HCT116 (cell line): ENCODE measurements around the gene TNFAIP2. TPM values are rescaled to one million over a fixed set of nuclear protein-coding genes. Genes with fewer than 3 reads are reported as not detected.

ENCODE experiments used
- ATAC-seq: fragments of 200-7000 bp; cut with Tn5 transposase; 2 replicates; pipeline ENCODE4 v1.9.1; 2020; ENCODE audit warnings: mild to moderate bottlenecking, moderate library complexity
- BruUV-seq: library from RNA; stranded (reverse); fragments of 400-500 nt; replicated peaks from 2 replicates; lab custom pipeline; 2021; lab: Mats Ljungman, UMichigan
- CTCF ChIA-PET: fragments of 300-600 bp; sonication (Branson Sonifier 250); formaldehyde crosslinking; loops from one replicate; lab custom pipeline; 2021; ENCODE audit warnings: antibody characterized with exemption; lab: Charles Lee
- POLR2A ChIA-PET: fragments of 300-600, 350-600 bp; sonication (Branson Sonifier 250); formaldehyde crosslinking; loops from one replicate; lab custom pipeline; 2021; ENCODE audit warnings: antibody characterized with exemption; lab: Charles Lee
- RAD21 ChIA-PET, 2 experiments: fragments of 300-600 bp; sonication (Branson Sonifier 250); formaldehyde crosslinking; loops; one replicate each; lab custom pipeline; 2023; ENCODE audit warnings: low total read pairs in 2 of 2; ENCODE audit not compliant: uncharacterized antibody in 2 of 2, unreplicated experiment in 2 of 2, low non-redundant PET in 1 of 2; lab: Charles Lee
- DNase-seq: peaks from one replicate; pipeline ENCODE4 v3.0.0-alpha.2; 2010; ENCODE audit warnings: low read depth, low spot score
- H2AFZ ChIP-seq: fragments of 200-600 bp; shearing (Covaris generic), sonication (generic); 2 replicates; pipeline ENCODE4 v1.6.1; 2017; ENCODE audit warnings: low read depth, mixed run types, mixed read lengths, antibody characterized with exemption, low read length; ENCODE audit not compliant: poor library complexity, severe bottlenecking
- H3K27ac ChIP-seq: 2 replicates; pipeline ENCODE4 v1.5.1; 2012; ENCODE audit warnings: low read depth, low read length
- H3K27me3 ChIP-seq: fragments of 200-600 bp; sonication (generic); 2 replicates; pipeline ENCODE4 v1.6.1; 2016; ENCODE audit warnings: mixed run types, low read length, mixed read lengths; ENCODE audit not compliant: insufficient read depth
- H3K36me3 ChIP-seq, 2 experiments: fragments of 200-500 bp in 1 of 2; fragments of 200-600 bp in 1 of 2; sonication (Bioruptor generic) in 1 of 2; sonication (generic) in 1 of 2; 2 replicates each; pipeline versions ENCODE4 v1.5.1 to v1.6.1; 2014 to 2016; ENCODE audit warnings: low read length in 2 of 2, inconsistent platforms in 1 of 2, mixed read lengths in 1 of 2, mixed run types in 1 of 2; ENCODE audit not compliant: insufficient read depth in 2 of 2, control insufficient read depth in 1 of 2
- H3K4me1 ChIP-seq, 2 experiments: fragments of 200-600 bp in 1 of 2; sonication (generic) in 1 of 2; 2 replicates each; pipeline versions ENCODE4 v1.5.1 to v1.6.1; 2012 to 2017; ENCODE audit warnings: low read length in 2 of 2, inconsistent platforms in 1 of 2, mild to moderate bottlenecking in 1 of 2, mixed read lengths in 1 of 2, mixed run types in 1 of 2, moderate library complexity in 1 of 2; ENCODE audit not compliant: insufficient read depth in 2 of 2, control insufficient read depth in 1 of 2
- H3K4me2 ChIP-seq: fragments of 200-600 bp; sonication (generic); 2 replicates; pipeline ENCODE4 v1.6.1; 2017; ENCODE audit warnings: mixed run types, low read length, mixed read lengths
- H3K4me3 ChIP-seq, 2 experiments: fragments of 200-600 bp in 1 of 2; sonication (generic) in 1 of 2; replicated peaks in 1 of 2; 2 replicates each; pipeline ENCODE4 v1.5.1; 2011 to 2016; ENCODE audit warnings: low read length in 2 of 2, control low read depth in 1 of 2, low read depth in 1 of 2, mild to moderate bottlenecking in 1 of 2, mixed read lengths in 1 of 2, mixed run types in 1 of 2
- H3K79me2 ChIP-seq: fragments of 200-600 bp; sonication (generic); 2 replicates; pipeline ENCODE4 v1.6.1; 2017; ENCODE audit warnings: mild to moderate bottlenecking, mixed run types, low read length, moderate library complexity, mixed read lengths; ENCODE audit not compliant: insufficient read depth
- H3K9ac ChIP-seq: fragments of 200-600 bp; sonication (generic); 2 replicates; pipeline ENCODE4 v1.6.1; 2016; ENCODE audit warnings: low read length, mixed read lengths
- H3K9me2 ChIP-seq: fragments of 200-600 bp; sonication (generic), shearing (Covaris generic); 2 replicates; pipeline ENCODE4 v1.6.1; 2017; ENCODE audit warnings: mixed run types, mild to moderate bottlenecking, moderate library complexity; ENCODE audit not compliant: insufficient read depth
- H3K9me3 ChIP-seq, 2 experiments: fragments of 200-500 bp in 1 of 2; fragments of 200-600 bp in 1 of 2; sonication (Bioruptor generic) in 1 of 2; sonication (generic) in 1 of 2; 2 replicates each; pipeline ENCODE4 v1.6.1; 2014 to 2017; ENCODE audit warnings: low read length in 2 of 2, mixed read lengths in 2 of 2, inconsistent platforms in 1 of 2, low read depth in 1 of 2, mild to moderate bottlenecking in 1 of 2, mixed run types in 1 of 2, moderate library complexity in 1 of 2; ENCODE audit not compliant: control insufficient read depth in 1 of 2, insufficient read depth in 1 of 2
- H4K20me1 ChIP-seq: fragments of 200-600 bp; sonication (generic), shearing (Covaris generic); 2 replicates; pipeline ENCODE4 v1.6.1; 2017; ENCODE audit warnings: mixed run types, mild to moderate bottlenecking, moderate library complexity; ENCODE audit not compliant: insufficient read depth
- ATF3 ChIP-seq: IDR thresholded peaks from 2 replicates; pipeline ENCODE4 v1.6.1; 2012
- CBX3 ChIP-seq: IDR thresholded peaks from 2 replicates; pipeline ENCODE4 v1.6.1; 2012; ENCODE audit warnings: low read depth
- CEBPB ChIP-seq: IDR thresholded peaks from 2 replicates; pipeline ENCODE4 v1.6.1; 2012; ENCODE audit warnings: low read depth
- CTCF ChIP-seq, 3 experiments: fragments of 200-600 bp in 1 of 3; sonication (generic) in 1 of 3; IDR thresholded peaks in 2 of 3; conservative IDR thresholded peaks in 1 of 3; 2 replicates each; pipeline ENCODE4 v1.5.1; 2012 to 2017; ENCODE audit warnings: low read depth in 2 of 3, low read length in 2 of 3, antibody characterized with exemption in 1 of 3, borderline replicate concordance in 1 of 3, control low read depth in 1 of 3, mild to moderate bottlenecking in 1 of 3, mixed read lengths in 1 of 3, mixed run types in 1 of 3, moderate library complexity in 1 of 3; ENCODE audit not compliant: insufficient read depth in 1 of 3
- EGR1 ChIP-seq: IDR thresholded peaks from 2 replicates; pipeline ENCODE4 v1.6.1; 2012; ENCODE audit warnings: low read depth
- ELF1 ChIP-seq: IDR thresholded peaks from 2 replicates; pipeline ENCODE4 v1.6.1; 2012; ENCODE audit warnings: low read depth, borderline replicate concordance
- EZH2 ChIP-seq: fragments of 200-600 bp; sonication (generic); IDR thresholded peaks from 2 replicates; pipeline ENCODE4 v1.6.1; 2017; ENCODE audit warnings: antibody characterized with exemption, mixed run types
- EZH2phosphoT487 ChIP-seq: fragments of 200-600 bp; IDR thresholded peaks from 2 replicates; pipeline ENCODE4 v1.6.1; 2018; ENCODE audit warnings: antibody characterized with exemption, borderline replicate concordance
- FOSL1 ChIP-seq: IDR thresholded peaks from 2 replicates; pipeline ENCODE4 v1.6.1; 2012; ENCODE audit warnings: low read depth
- JUND ChIP-seq: IDR thresholded peaks from 2 replicates; pipeline ENCODE4 v1.6.1; 2012
- MAX ChIP-seq: IDR thresholded peaks from 2 replicates; pipeline ENCODE4 v1.6.1; 2012
- RAD21 ChIP-seq: IDR thresholded peaks from 2 replicates; pipeline ENCODE4 v1.6.1; 2012; ENCODE audit warnings: low read depth, mild to moderate bottlenecking
- REST ChIP-seq: IDR thresholded peaks from 2 replicates; pipeline ENCODE4 v1.6.1; 2012; ENCODE audit warnings: low read depth
- SIN3A ChIP-seq: IDR thresholded peaks from 2 replicates; pipeline ENCODE4 v1.6.1; 2012; ENCODE audit warnings: low read depth
- SP1 ChIP-seq: IDR thresholded peaks from 2 replicates; pipeline ENCODE4 v1.6.1; 2012; ENCODE audit warnings: low read depth
- SRF ChIP-seq: IDR thresholded peaks from 2 replicates; pipeline ENCODE4 v1.6.1; 2012; ENCODE audit warnings: low read depth
- TCF7L2 ChIP-seq: IDR thresholded peaks from 2 replicates; pipeline ENCODE4 v1.7.0; 2011; ENCODE audit warnings: borderline replicate concordance, inconsistent platforms; ENCODE audit not compliant: insufficient read depth, insufficient read length; ENCODE audit errors: extremely low read depth
- YY1 ChIP-seq: IDR thresholded peaks from 2 replicates; pipeline ENCODE4 v1.6.1; 2011; ENCODE audit warnings: low read length, low read depth, moderate library complexity, mild to moderate bottlenecking; ENCODE audit not compliant: insufficient replicate concordance; ENCODE audit errors: extremely low read depth
- ZFX ChIP-seq: fragments of 450-650 bp; IDR thresholded peaks from 2 replicates; pipeline ENCODE4 v1.6.1; 2017
- ZNF274 ChIP-seq: fragments of 200-500 bp; sonication (Bioruptor generic); IDR thresholded peaks from 2 replicates; pipeline ENCODE4 v1.6.1; 2014; ENCODE audit warnings: mild to moderate bottlenecking, low read depth, low read length, inconsistent platforms
- intact Hi-C: fragments of 100-400 bp; cut with micrococcal nuclease; formaldehyde crosslinking; loops from 2 replicates; pipeline ENCODE4 v1.10.0; 2022
- total RNA-seq: library from RNA; stranded (reverse); gene quantifications from one replicate; pipeline ENCODE4 v1.2.1, GENCODE V29; 2021; ENCODE audit not compliant: unreplicated experiment

The TNFAIP2 gene
- total RNA-seq, 1 experiment from 2014 or later = 74.8 TPM

- H3K9me2 ChIP-seq = no peaks in the 10 kb centered on the region
- CTCF ChIA-PET = interaction anchor here (0.6 to 1.8 kb wide), 2 partner anchors 17 to 18 kb away, joined by 4 to 5 read pairs; no protein-coding TSS in a partner anchor
- H3K4me2 ChIP-seq = no peak overlapping the region
- POLR2A ChIA-PET = no interaction called here
- DNase-seq (no peak), ATAC-seq (no peak)
- H3K9me3 ChIP-seq = no peaks in the 10 kb centered on the region
- no peaks in the 10 kb centered on the region for H3K36me3 ChIP-seq
- H4K20me1 ChIP-seq = no peaks in the 10 kb centered on the region
- no TSS peak for BruUV-seq
- no peak overlapping the region for H3K27ac ChIP-seq
- no peaks in the 10 kb centered on the region for H3K27me3 ChIP-seq
- intact Hi-C loops = no loop called here
- no peak for TF ChIP-seq FOSL1
- TF ChIP-seq EZH2phosphoT487 = no peak
- TF ChIP-seq JUND = no peak
- no peak for TF ChIP-seq ZFX
- no peak for TF ChIP-seq RAD21
- no peak for TF ChIP-seq YY1
- no peak for TF ChIP-seq EZH2
- no peak for TF ChIP-seq MAX
- TF ChIP-seq ELF1 = no peak
- no peak for TF ChIP-seq EGR1
- no peak for TF ChIP-seq ATF3
- no peak for TF ChIP-seq REST
- TF ChIP-seq SRF = no peak
- no peak for TF ChIP-seq SP1
- TF ChIP-seq ZNF274 = no peak
- no peak for TF ChIP-seq CTCF (IDR thresholded peaks at IDR 0.05 in 2 of 3, conservative IDR thresholded peaks at IDR 0.05 in 1 of 3; ENCODE audit: borderline replicate concordance in 1 of 3, insufficient read depth in 1 of 3, low read depth in 2 of 3, low read length in 2 of 3)
- TF ChIP-seq SIN3A = no peak
- TF ChIP-seq CEBPB = no peak
- TF ChIP-seq CBX3 = no peak
- TF ChIP-seq TCF7L2 = no peak
- H2AFZ ChIP-seq = no peak overlapping the region
- no peak overlapping the region for H3K9ac ChIP-seq
- RAD21 ChIA-PET = no interaction called here
- H3K4me1 ChIP-seq = peaks cover 25 to 40% of the 10 kb centered on the region in 2 experiments
- H3K4me3 ChIP-seq = no peak overlapping the region
- no peaks in the 10 kb centered on the region for H3K79me2 ChIP-seq
Observed at GRCh38 chr14:103158688-103159087, 35.4 kb downstream of the TNFAIP2 start.
